HG03520 (cell line): ENCODE measurements around the gene FAM83B.
"Not testable (repeated sequence)": the region's sequence is repeated elsewhere in the genome, so short reads cannot be mapped to it uniquely, and the experiment has no call there.

ENCODE experiments used
- ATAC-seq: cut with Tn5 transposase; IDR thresholded peaks from one replicate; pipeline ENCODE4 v1.9.1; 2021; ENCODE audit warnings: mild to moderate bottlenecking, moderate library complexity; ENCODE audit not compliant: unreplicated experiment

Gene FAM83B

GRCh38 chr6:54860132-54860531 lies 13.6 kb downstream of the FAM83B start:
- ATAC-seq, result no peak

GRCh38 chr6:54860739-54861138 lies 14.2 kb downstream of the FAM83B start:
- ATAC-seq, result no peak

DNA sequence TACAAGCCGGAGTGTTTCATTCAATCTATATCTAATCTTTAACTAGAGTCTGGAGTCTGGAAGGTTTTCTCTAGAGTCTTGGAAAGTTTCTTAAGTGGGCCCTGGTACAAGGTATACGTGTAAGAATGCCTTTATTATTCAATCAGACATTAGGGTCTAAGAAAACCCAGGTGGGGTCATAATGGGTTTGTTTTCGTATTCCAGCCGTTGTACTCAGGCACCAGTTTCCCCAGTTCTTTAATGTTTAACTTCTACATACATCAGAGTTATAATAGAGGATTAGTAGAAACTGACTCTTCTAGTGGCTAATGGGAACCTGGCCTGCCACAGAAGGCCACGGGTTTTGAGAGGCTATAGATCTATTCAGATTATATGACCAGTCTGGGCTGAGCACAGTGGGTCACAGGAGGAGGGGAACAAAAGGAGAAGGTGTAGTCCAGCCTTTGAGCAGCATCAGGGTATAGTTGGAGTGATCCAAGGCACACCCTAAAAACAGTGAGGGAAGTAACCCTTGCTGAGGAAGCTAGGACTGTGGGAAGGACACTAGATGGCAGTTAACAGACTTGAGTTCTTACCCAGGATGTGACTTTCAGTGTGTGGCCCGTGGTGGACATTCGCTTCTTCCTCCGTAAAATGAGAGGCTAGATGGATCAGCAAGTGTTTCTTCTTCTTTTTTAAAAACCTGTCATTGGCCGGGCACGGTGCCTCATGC lies 15.5 kb downstream of the FAM83B start:
- no peak for ATAC-seq

- no peak for ATAC-seq
Observed at GRCh38 chr6:54864272-54864671, 17.7 kb downstream of the FAM83B start.

- no peak for ATAC-seq
Observed at GRCh38 chr6:54865091-54865631, 18.6 kb downstream of the FAM83B start.

DNA sequence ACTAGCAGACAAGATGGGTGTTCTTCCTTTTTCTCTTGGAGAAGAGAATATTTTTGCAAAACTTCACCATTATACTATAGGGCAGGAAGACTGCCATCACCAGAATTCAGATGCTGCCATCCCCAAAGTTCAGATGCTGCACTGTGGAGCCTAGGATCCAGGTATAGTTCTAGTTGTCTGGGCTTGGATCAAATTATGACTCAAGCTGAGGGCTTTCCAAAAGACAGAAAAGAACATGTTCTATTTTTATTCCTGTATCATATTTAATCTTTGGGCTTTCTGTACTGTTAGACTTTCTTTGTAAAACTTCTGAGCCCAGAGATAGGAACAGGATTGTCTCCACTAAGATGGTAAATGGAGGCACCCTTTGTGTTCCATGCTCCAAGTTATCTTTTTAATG lies 22.0 kb downstream of the FAM83B start:
- no peak for ATAC-seq

GRCh38 chr6:54873599-54873998 lies 27.0 kb downstream of the FAM83B start:
- ATAC-seq, result no peak

DNA sequence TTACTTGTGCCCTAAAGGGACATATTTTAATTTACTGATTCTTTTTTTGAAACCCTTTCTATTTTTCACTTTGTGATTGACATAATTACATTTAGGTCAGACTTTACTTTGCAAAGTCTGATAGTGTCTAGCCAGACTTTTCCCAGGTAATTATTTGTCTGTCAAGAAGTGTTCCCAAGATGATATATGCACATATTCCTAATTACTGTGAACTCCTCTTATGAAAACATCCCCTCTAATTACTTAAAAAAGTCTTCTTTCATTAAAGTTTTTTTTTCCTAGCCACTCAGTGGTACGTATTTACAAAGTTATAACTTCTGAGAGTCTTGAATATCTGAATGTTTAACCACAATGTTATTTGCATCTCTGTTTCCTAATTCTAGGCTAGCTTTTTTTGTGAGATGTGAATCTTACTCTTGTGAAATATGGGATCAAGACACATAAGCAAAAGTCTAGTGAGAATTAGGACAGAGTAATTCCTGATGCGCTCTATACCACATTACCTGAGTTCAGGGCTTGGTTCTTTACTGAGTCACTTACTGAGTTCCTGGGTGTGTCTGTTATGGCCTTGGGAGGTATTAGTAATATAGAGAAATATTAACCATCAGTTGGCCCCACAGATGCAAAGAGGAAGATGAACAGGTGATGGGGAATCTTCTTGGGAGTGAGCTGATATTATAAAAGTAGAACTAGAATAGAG lies 27.9 kb downstream of the FAM83B start:
- ATAC-seq, result no peak

DNA sequence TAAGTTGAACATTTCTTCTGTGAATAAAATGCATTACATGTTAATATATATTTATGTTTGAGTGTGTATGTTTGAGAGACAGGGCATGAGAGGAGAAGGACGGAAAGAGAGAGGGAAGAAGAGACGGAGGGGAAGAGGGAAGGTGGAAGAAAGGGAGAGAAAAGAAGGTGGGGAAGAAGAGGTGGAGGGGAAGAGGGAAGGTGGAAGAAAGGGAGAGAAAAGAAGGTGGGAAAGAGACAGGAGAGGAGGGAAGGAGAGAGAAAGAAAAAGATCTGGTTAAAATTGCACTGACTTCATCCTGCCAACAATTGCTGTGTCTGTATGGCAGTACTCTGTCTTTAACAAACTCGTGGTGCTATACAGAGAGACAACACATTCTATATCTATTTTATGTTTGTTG lies 29.0 kb downstream of the FAM83B start:
- no peak for ATAC-seq

GRCh38 chr6:54876365-54876764 lies 29.8 kb downstream of the FAM83B start:
- ATAC-seq, result no peak

DNA sequence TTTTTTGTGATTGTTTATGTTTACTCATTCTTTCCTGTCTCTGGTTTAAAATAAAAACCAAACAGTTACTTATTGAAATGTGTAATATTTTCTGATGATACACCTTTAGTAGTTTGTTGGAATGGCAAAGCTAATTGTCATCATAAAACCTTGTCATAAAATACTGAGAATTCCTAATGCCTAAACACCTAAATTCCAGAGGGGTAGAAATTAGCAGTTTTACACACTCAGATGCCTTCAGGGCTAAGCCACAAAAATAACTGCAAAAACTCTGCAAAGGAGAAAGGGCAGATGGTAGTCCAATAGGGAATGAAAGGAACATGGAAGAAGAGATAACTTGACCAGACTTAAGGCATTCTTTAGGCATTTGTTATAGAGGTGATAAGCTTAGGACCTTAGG lies 30.3 kb downstream of the FAM83B start:
- no peak for ATAC-seq

DNA sequence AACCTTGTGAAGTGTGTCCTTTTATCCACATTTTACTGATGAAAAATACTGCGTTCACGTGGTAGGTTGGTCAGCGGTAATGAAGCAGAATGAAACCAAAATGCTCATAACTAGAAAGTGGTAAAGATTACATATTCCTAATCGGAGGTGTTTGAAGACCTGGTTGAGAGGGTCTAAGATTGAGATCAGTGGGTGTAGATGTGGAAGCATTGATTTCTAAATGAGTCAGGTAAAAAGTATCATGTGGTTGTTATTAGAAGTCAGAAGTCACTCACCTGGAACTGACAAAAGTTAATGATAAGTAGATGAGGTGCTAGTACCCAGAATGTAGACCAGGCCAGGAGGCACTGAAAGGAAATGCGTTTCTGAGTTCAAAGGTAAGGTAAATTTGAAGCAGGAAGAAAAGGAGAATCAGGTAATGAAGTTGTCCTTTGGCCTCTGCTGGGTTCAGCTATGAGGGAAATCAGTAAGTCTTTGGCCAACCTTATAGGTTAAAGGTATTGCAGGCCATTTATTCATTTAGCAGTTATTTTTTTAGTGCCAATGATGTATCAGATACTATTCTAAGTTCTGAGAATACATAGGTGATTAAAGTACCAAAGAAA lies 31.2 kb downstream of the FAM83B start:
- peak; percentile 78 for ATAC-seq

DNA sequence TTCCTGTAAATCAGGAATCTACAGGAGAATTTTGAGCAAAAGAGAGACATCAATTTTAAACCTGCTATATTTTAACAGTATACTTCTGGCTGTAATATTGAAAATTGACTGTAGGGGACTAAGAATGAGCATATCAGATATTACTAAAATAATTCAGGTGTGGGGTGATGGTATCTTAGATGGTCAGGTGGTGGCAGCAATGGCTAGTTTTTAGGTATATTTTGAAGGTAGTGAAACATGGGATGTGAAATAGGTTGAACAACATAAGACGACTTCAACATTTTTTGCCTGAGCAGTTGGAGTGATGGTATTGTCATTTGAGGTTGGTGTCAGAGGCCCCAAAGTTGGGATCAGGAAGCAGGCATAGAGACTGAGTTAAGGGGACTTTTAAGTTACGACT lies 32.1 kb downstream of the FAM83B start:
- no peak for ATAC-seq

DNA sequence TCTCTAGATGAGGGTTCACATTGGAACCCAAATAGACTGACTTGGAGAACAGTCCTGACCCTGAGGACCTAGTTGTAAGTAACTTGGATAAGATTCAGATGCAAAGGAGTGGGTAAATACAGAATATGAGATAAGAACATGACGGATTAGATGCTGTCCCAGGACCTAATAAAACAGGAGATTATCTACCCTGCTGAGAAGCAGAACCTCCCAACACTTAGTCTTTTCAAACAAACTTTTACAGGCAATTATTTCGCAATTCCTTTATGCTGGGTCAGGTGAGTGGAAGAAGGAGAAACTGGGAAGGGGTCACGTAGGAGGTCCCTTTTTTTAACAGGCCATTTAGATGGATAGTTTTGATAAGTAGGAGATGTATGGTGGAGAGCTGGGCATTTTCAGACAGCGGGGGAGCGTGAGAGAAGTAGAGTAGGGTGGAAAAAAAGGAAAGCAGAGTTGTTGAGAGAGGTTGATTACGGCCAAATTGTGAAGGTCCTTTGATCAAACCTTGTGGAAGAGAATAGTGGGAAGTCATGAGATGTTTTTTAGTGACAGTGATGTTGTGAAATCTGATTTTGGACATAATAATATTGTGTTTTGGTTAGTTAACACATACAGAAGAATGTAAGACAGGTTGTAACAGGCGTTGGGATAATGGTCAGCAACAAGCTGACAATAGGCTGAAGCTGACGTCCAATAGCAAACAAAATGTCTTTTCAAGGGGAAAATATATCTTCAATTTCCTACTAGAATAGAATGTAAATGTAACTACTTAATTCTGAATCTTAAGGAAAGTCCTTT lies 32.8 kb downstream of the FAM83B start:
- no peak for ATAC-seq

DNA sequence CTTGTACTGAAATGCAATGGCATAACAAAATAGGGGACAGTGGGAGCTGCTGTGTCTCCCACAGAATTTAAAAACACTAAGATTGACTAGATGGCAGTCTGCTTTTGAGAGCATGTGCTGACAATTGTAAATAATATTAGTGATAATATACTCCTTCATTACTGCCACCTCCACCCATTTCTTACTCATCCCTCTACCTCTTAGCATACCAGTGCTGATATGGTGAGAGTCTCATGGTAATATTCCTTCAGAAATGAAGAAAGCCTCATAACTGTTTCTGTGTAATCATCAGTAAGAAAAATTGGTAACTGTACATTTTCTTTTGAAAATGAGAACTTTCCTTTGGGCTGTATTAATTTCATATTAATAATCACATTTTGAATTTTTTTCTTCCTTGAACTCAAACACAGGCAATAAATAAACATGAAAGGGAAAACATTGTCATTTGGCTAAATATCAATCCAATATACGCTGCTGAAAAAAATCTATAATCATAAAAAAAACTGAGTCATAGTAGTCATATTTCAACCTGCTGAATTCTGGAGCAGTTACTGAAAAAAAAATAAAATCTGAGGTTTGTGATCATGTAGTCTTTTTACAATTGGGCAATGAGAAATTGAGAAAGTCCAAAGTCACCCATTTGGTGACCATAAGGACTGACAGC lies 34.6 kb downstream of the FAM83B start:
- no peak for ATAC-seq

DNA sequence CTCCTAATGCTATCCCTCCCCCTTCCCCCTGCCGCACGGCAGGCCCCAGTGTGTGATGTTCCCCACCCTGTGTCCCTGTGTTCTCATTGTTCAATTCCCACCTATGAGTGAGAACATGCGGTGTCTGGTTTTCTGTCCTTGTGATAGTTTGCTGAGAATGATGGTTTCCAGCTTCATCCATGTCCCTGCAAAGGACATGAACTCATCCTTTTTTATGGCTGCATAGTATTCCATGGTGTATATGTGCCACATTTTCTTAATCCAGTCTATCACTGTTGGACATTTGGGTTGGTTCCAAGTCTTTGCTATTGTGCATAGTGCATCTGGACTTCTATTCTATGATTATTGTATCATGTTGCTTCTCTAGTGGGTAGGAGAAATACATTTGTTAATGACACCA lies 35.3 kb downstream of the FAM83B start:
- not testable (repeated sequence) for ATAC-seq

DNA sequence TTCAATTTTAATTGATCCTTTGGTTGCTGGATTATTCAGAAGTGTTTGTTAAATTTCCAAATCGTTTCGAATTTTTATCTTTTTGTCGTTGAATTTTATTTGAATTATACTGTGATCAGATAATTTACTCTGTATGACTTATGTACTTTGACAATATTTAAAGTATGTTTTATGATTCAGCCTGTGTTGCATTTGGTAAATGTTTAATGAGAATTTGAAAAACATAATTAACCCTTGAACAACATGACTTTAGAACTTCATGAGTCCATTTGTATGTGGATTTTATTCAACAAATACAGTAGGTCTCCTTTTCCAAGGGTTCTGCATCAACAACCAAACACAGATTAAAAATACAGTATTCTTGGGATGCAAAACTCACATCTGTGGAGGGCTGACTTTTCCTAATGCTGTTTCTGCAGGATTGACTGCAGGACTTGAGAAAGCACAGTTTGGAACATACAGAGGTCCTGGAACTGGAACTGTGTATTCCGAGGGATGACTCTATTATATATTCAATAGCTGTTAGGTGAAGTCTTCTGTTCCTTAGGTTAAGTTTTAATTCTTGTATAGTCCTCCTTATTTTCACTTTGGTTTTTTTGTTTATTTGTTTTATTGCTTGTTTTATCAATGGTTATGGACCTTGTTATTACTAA lies 40.5 kb downstream of the FAM83B start:
- no peak for ATAC-seq

DNA sequence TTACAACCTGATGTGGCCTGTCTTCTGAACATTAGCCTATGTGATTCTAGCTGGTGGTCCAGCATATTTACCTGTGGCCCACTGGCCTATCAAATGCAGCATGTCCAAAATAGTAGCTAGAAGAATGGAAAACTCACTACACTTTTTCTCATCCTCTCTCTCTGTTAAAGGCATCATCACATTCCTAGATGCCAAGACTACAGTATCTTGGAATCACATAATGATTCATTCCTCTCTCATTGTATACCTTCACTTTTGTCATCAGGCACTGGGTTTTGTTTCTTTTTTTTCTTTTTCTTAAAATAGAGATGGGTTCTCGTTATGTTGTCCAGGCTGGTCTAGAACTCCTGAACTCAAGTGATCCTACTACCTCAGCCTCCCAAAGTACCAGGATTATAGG lies 45.0 kb downstream of the FAM83B start:
- ATAC-seq, result no peak

- ATAC-seq, result no peak
Observed at GRCh38 chr6:54892831-54893230, 46.3 kb downstream of the FAM83B start.

GRCh38 chr6:54893818-54894217 lies 47.2 kb downstream of the FAM83B start:
- no peak for ATAC-seq
